BE2C (cell line): ENCODE measurements around the gene RGS10.

Experiments used
- DNase-seq: peaks from one replicate; pipeline ENCODE4 v3.0.0-alpha.2; 2020
- H3K27me3 ChIP-seq: fragments of 250-450 bp; sonication (Bioruptor Pico); 2 replicates; pipeline ENCODE4 v1.5.1; 2020; ENCODE audit warnings: mild to moderate bottlenecking
- H3K36me3 ChIP-seq: fragments of 250-450 bp; sonication (Bioruptor Pico); 2 replicates; pipeline ENCODE4 v1.5.1; 2020; ENCODE audit warnings: mild to moderate bottlenecking
- H3K4me1 ChIP-seq: fragments of 250-450 bp; sonication (Bioruptor Pico); 2 replicates; pipeline ENCODE4 v1.5.1; 2020
- H3K4me3 ChIP-seq: 2 replicates; pipeline ENCODE4 v1.5.1; 2011; ENCODE audit warnings: low read depth, low read length
- H3K9me3 ChIP-seq: fragments of 250-450 bp; sonication (Bioruptor Pico); 2 replicates; pipeline ENCODE4 v1.5.1; 2020
- TF ChIP-seq, protein P1 (sequence below): IDR thresholded peaks from 2 replicates; pipeline ENCODE4 v1.5.1; 2012; ENCODE audit warnings: mild to moderate bottlenecking, low read depth, low read length

The RGS10 gene

DNA sequence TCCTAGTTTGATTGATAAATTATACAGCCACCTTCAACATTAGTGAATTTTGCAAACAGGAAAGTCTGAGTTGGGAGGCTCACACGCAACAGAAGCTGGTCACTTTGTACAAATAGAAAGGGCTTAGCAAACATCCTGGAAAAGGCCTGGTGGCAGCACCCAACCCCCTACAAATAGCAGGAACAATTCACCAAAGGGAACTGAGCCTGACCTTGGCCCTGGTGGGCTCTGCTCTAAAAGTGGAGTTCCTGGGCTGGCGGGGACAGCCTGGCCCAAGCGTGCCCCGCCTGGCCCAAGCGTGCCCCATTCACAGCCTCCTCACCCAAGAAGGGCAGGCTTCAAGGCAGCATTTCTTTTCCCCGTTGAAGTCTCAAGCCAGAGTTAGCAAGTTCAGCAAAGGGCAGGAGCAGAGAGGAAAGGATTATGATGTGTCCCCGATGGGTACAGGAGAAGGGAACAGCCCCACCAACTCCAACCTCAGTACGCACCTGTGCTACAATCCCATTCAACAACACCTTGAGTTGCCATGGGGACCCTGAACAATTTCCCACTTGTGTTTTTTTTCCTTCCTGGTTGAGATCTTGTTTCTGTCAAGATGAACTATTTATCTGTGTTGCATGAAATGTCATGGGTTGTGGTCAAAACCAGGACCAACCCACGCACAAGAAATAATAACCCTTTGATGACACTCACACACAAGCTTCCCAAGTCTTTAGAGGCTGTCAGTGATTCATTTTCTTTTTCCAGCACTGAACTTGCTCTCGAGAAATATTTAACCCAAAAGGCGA lies 43.4 kb downstream of the RGS10 start:
- no peaks in the 10 kb centered on the region for H3K27me3 ChIP-seq
- no peaks in the 10 kb centered on the region for H3K36me3 ChIP-seq
- no peaks in the 10 kb centered on the region for H3K4me1 ChIP-seq
- no peaks in the 10 kb centered on the region for H3K9me3 ChIP-seq
- no peak for DNase-seq
- no peak overlapping the region for H3K4me3 ChIP-seq
- TF ChIP-seq, protein P1, sequence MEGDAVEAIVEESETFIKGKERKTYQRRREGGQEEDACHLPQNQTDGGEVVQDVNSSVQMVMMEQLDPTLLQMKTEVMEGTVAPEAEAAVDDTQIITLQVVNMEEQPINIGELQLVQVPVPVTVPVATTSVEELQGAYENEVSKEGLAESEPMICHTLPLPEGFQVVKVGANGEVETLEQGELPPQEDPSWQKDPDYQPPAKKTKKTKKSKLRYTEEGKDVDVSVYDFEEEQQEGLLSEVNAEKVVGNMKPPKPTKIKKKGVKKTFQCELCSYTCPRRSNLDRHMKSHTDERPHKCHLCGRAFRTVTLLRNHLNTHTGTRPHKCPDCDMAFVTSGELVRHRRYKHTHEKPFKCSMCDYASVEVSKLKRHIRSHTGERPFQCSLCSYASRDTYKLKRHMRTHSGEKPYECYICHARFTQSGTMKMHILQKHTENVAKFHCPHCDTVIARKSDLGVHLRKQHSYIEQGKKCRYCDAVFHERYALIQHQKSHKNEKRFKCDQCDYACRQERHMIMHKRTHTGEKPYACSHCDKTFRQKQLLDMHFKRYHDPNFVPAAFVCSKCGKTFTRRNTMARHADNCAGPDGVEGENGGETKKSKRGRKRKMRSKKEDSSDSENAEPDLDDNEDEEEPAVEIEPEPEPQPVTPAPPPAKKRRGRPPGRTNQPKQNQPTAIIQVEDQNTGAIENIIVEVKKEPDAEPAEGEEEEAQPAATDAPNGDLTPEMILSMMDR, result no peak

DNA sequence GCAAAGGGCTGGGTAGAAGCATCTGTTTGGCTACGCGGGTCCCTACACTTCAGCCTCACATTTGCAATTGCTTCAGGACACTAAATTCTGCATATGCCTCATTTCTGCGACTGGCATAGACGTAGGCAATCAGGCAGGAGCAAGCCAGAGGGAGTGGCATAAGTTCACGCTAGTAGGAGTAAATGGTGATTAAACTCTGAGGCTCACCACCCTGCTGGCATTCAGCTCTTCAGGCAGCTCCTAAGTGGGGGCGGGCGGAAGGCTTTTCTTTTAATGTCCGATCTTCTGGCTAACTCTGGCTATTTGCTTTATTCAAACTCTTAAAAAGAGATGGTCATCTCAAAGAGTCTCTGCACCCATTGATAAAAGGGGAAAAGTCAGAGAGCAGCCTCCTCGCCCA lies 45.3 kb downstream of the RGS10 start:
- Histone ChIP-seq H3K27me3 (no peaks in the 10 kb centered on the region), H3K36me3 (no peaks in the 10 kb centered on the region), H3K9me3 (no peaks in the 10 kb centered on the region), H3K4me1 (no peaks in the 10 kb centered on the region), H3K4me3 (no peak overlapping the region)
- no peak for DNase-seq
- TF ChIP-seq, protein P1, result no peak

DNA sequence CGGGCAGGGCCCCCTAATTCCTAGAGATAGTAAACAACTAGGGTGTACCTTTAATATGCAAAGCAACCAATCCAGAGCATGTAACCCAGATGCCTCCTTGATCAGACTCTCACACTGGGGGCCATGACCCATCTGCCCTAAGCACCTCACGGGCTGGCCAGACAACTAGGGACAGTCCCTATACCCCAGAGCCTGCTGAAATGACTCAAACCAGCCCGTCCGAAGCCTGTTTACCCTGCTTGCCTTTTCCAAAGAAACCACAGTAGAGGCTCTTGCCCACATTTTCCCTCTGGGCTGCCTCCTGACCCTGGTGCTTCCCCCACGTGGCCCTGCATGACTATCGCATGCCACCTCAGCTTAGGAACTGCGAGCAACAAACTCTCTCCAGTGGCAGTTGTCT lies 46.2 kb downstream of the RGS10 start:
- no peaks in the 10 kb centered on the region for H3K27me3 ChIP-seq
- TF ChIP-seq, protein P1, result no peak
- H3K4me1 ChIP-seq, result no peaks in the 10 kb centered on the region
- H3K4me3 ChIP-seq, result no peak overlapping the region
- no peaks in the 10 kb centered on the region for H3K36me3 ChIP-seq
- H3K9me3 ChIP-seq, result no peaks in the 10 kb centered on the region
- no peak for DNase-seq

DNA sequence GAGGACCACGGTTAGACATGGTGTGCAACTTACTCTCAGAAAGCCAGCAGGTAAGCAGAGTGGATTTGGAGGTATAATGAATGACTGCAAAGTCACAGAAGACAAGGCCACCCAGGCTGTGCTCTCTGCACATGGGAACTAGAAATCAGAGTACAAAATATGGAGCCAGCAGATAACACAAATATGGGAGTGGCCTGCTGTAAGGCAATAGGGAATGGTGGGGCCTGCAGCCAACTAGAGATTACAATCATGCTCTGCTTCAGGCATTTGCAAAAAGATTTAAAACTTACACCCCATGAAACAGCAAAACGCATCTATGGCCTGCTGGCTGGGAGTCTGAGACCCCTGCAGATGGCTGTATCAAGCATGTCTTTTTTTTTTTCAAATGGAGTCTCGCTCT lies 47.0 kb downstream of the RGS10 start:
- TF ChIP-seq, protein P1, result no peak
- Histone ChIP-seq H3K27me3 (no peaks in the 10 kb centered on the region), H3K4me1 (no peaks in the 10 kb centered on the region), H3K36me3 (no peaks in the 10 kb centered on the region), H3K9me3 (no peaks in the 10 kb centered on the region), H3K4me3 (no peak overlapping the region)
- DNase-seq, result no peak

DNA sequence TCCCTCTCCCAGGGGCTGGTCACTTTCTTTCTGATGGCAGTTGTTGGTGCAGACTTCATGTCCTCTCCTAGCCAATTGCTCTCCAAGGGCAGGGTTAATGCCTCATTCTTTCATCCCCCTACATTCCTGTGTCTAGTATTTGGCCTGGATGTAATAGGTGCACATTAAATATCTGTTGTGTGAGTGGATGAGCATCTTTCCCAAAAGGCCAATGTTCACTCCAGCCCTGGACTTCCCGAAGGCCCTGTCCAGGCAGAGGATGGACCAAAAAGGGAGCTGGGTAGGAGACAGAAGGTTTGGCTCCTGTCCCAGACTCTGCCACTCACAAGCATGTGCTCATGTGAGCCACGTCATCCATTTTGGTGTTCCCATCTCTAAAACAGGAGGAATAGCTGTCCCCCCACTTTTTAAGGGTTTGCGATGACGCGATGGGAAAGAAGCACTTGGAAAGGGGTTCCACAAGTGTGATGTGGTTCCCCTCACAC lies 47.5 kb downstream of the RGS10 start:
- no peaks in the 10 kb centered on the region for H3K36me3 ChIP-seq
- H3K4me3 ChIP-seq, result no peak overlapping the region
- H3K9me3 ChIP-seq, result no peaks in the 10 kb centered on the region
- TF ChIP-seq, protein P1, result no peak
- no peaks in the 10 kb centered on the region for H3K4me1 ChIP-seq
- H3K27me3 ChIP-seq, result no peaks in the 10 kb centered on the region
- DNase-seq, result no peak

DNA sequence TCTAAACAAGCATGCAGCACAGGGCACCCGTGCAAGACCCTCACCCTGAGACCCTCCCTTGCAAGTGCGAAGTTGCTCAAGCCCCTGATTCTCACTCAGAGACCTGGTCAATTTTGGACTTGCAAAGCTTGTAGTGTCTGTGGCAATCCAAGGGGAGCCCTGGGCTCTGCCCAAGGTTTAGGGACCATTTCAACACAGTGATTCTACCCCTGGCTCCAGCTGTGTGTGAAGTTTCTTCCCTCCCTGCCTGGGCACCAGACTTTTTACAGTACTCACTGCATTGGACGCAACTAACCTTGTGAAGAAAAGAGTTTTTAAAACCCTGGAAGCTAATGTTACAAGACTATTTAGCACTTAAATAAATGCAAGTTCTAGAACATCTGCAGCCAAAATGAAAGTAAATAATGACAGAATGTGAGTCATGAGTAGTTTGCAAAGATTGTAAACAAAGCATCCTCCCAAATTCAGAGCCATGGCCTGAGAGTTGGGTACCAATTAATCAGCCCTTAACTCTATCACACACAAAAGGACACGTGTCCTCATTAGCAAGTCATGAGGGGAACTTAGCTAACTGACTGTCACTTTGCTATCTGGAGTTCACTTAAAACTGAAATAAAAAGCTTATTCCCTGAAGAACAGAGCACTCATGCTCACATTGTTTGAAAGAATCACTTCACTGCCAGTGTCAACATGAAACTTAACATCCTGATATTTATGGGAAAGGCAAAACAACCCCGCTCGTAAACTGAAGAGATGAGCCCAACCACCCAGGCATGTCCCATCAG lies 48.1 kb downstream of the RGS10 start:
- no peaks in the 10 kb centered on the region for H3K36me3 ChIP-seq
- no peaks in the 10 kb centered on the region for H3K4me1 ChIP-seq
- H3K4me3 ChIP-seq, result no peak overlapping the region
- no peaks in the 10 kb centered on the region for H3K9me3 ChIP-seq
- no peaks in the 10 kb centered on the region for H3K27me3 ChIP-seq
- TF ChIP-seq, protein P1, result no peak
- DNase-seq, result no peak
